ENCODE data around the gene TNS4. TPM values are rescaled to one million over a fixed set of nuclear protein-coding genes. Genes with fewer than 3 reads are reported as not detected.

Gene TNS4
- total RNA-seq, 2 donors from 2014 or later: 0.89 to 2.5 TPM

DNA sequence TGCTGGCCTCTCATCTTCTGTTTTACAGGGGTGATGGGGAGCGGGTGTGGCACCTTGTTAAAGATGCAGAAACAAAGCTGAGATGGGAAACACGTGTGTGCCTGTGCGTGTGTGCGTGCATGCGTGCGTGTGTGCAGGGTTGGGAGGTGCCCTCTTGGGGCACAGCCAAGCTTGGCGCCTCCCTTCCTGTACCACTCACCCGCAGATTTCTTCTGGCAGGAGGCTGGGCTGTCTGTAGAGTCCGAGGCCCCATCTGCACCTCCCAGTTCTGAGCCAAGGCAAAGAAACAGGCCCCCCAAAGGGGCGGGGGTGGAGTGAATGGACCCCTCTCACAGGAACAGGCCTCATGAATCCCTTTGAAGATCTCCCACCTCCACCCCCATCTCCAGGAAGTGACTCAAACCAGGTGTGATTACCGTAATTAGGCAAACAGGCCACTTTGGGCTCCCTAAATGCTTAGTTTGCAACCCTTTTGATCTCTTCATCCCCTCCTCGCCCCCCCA lies 20.9 kb downstream of the TNS4 start:
- Mint-ChIP-seq H3K4me1 (peaks cover 35% of the 10 kb centered on the region), H3K4me3 (no peak overlapping the region), H3K27ac (no peak overlapping the region), H3K9me3 (no peaks in the 10 kb centered on the region), H3K27me3 (ENCODE audit: insufficient read depth) (no peaks in the 10 kb centered on the region), H3K36me3 (ENCODE audit: low read depth) (no peaks in the 10 kb centered on the region)
- Histone ChIP-seq H3K4me3 (ENCODE audit: low read length) (no peak overlapping the region), H3K9me3 (ENCODE audit: control insufficient read depth, low read length) (no peaks in the 10 kb centered on the region), H3K36me3 (ENCODE audit: control insufficient read depth, insufficient read depth, low read length) (no peaks in the 10 kb centered on the region), H3K4me1 (ENCODE audit: control insufficient read depth, insufficient read depth, low read length) (peaks cover 17% of the 10 kb centered on the region), H3K27ac (ENCODE audit: low read depth, low read length) (no peak overlapping the region), H3K9ac (ENCODE audit: extremely low read depth, low read length, poor library complexity, severe bottlenecking) (no peak overlapping the region), H3K27me3 (ENCODE audit: control insufficient read depth, insufficient read depth, low read length, poor library complexity, severe bottlenecking) (no peaks in the 10 kb centered on the region)
- TF ChIP-seq, protein P1, sequence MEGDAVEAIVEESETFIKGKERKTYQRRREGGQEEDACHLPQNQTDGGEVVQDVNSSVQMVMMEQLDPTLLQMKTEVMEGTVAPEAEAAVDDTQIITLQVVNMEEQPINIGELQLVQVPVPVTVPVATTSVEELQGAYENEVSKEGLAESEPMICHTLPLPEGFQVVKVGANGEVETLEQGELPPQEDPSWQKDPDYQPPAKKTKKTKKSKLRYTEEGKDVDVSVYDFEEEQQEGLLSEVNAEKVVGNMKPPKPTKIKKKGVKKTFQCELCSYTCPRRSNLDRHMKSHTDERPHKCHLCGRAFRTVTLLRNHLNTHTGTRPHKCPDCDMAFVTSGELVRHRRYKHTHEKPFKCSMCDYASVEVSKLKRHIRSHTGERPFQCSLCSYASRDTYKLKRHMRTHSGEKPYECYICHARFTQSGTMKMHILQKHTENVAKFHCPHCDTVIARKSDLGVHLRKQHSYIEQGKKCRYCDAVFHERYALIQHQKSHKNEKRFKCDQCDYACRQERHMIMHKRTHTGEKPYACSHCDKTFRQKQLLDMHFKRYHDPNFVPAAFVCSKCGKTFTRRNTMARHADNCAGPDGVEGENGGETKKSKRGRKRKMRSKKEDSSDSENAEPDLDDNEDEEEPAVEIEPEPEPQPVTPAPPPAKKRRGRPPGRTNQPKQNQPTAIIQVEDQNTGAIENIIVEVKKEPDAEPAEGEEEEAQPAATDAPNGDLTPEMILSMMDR (conservative IDR thresholded peaks at IDR 0.05): no peak
- 66 to 73% methylated on average over 6 to 12 of the region's 12 CpGs for WGBS, 2 experiments (ENCODE audit: insufficient coverage in 1 of 2, insufficient read length in 1 of 2)
- peak; percentile 93 for DNase-seq

DNA sequence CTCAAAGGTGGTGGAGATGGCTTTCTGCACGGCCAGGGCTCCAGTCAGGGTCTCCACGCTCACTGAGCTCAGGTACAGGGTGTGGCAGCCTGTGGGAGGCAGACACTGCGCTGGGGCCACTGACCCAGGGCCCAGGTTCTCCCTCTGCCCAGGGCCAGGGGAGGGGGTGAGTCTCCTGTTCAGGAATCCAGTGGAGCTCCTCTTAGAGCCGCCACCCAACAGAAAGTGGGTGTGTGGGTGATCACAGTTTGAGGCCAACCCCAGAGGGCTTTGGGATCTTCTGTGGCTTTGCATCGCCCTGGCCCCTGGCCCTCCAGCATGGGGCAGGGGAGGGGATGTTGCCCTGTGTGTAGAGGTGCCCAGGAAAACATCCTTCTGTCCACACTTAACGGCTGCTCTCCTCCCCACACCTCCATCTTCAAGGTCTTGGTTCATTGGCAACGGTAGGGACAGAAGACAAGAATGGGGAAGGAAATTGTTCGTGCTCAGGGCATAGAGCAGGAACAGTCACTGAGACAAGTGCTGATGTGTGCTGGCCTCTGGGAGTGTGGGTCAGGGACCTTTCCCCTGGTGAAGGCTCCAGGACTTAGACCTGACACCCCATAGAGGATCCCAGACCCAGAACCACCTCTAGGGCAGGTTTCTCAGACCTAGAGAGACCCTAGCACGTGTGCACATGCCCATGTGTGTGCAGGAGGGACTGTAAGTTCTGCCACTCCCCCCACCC lies 21.5 kb downstream of the TNS4 start:
- Histone ChIP-seq H3K36me3 (ENCODE audit: control insufficient read depth, insufficient read depth, low read length) (no peaks in the 10 kb centered on the region), H3K9me3 (ENCODE audit: control insufficient read depth, low read length) (no peaks in the 10 kb centered on the region), H3K4me1 (ENCODE audit: control insufficient read depth, insufficient read depth, low read length) (peaks cover 17% of the 10 kb centered on the region), H3K4me3 (ENCODE audit: low read length) (no peak overlapping the region), H3K27me3 (ENCODE audit: control insufficient read depth, insufficient read depth, low read length, poor library complexity, severe bottlenecking) (no peaks in the 10 kb centered on the region), H3K27ac (ENCODE audit: low read depth, low read length) (no peak overlapping the region), H3K9ac (ENCODE audit: extremely low read depth, low read length, poor library complexity, severe bottlenecking) (no peak overlapping the region)
- no peak overlapping the region for H3K4me3 Mint-ChIP-seq
- H3K9me3 Mint-ChIP-seq: no peaks in the 10 kb centered on the region
- H3K27ac Mint-ChIP-seq: no peak overlapping the region
- H3K27me3 Mint-ChIP-seq (ENCODE audit: insufficient read depth): no peaks in the 10 kb centered on the region
- peaks cover 30% of the 10 kb centered on the region for H3K4me1 Mint-ChIP-seq
- TF ChIP-seq, protein P1 (conservative IDR thresholded peaks at IDR 0.05): no peak
- DNase-seq: no peak
- 91% methylated on average over 8 of the region's 9 CpGs; no CpG with 5 or more reads in 1 of the 2 experiments for WGBS, 2 experiments (ENCODE audit: insufficient coverage in 1 of 2, insufficient read length in 1 of 2)
- H3K36me3 Mint-ChIP-seq (ENCODE audit: low read depth): no peaks in the 10 kb centered on the region

DNA sequence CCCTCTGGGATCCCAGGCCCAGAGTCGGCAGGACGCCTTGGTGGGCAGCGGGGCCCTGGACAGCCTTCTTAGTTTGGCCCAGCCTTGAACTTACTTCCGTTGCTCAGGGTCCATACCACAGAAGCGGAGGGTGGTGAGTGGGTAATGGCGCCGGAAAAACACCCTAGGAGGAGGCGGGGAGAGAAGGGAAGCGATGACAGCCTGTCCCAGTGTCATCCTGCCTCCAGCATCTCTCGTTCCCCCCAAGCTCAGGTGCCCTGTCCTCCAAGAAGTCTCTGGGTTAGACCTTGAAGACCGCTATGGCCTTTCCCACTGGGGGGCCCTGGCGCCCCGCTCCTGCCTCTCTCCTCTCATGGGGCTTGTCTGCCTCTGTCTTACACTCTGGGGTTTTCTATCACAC lies 22.9 kb downstream of the TNS4 start:
- no peaks in the 10 kb centered on the region for H3K9me3 Mint-ChIP-seq
- Histone ChIP-seq H3K9ac (ENCODE audit: extremely low read depth, low read length, poor library complexity, severe bottlenecking) (no peak overlapping the region), H3K27ac (ENCODE audit: low read depth, low read length) (no peak overlapping the region), H3K4me3 (ENCODE audit: low read length) (no peak overlapping the region), H3K36me3 (ENCODE audit: control insufficient read depth, insufficient read depth, low read length) (no peaks in the 10 kb centered on the region), H3K4me1 (ENCODE audit: control insufficient read depth, insufficient read depth, low read length) (peaks cover 6% of the 10 kb centered on the region), H3K9me3 (ENCODE audit: control insufficient read depth, low read length) (no peaks in the 10 kb centered on the region), H3K27me3 (ENCODE audit: control insufficient read depth, insufficient read depth, low read length, poor library complexity, severe bottlenecking) (no peaks in the 10 kb centered on the region)
- H3K27me3 Mint-ChIP-seq (ENCODE audit: insufficient read depth): no peaks in the 10 kb centered on the region
- TF ChIP-seq, protein P1 (conservative IDR thresholded peaks at IDR 0.05): no peak
- no peak overlapping the region for H3K27ac Mint-ChIP-seq
- DNase-seq: no peak
- peaks cover 28% of the 10 kb centered on the region for H3K4me1 Mint-ChIP-seq
- 89 to 98% methylated on average over 6 to 13 of the region's 13 CpGs for WGBS, 2 experiments (ENCODE audit: insufficient coverage in 1 of 2, insufficient read length in 1 of 2)
- H3K36me3 Mint-ChIP-seq (ENCODE audit: low read depth): no peaks in the 10 kb centered on the region
- no peak overlapping the region for H3K4me3 Mint-ChIP-seq

Measured in endodermal cell (in vitro differentiated cells).